Trophoblast cell (in vitro differentiated cells and primary cell): ENCODE data around the gene VCPKMT.

ENCODE experiments used
- DNase-seq, 2 donors: peaks; one replicate each; pipeline ENCODE4 v3.0.0-alpha.2; 2016
- H2AFZ ChIP-seq: 2 replicates; pipeline ENCODE4 v1.6.1; 2013; ENCODE audit warnings: low read length, moderate library complexity, mild to moderate bottlenecking; ENCODE audit not compliant: insufficient read depth, poor library complexity
- H2AK5ac ChIP-seq: 2 replicates; pipeline ENCODE4 v1.6.1; 2013; ENCODE audit warnings: mild to moderate bottlenecking, low read length
- H2BK120ac ChIP-seq: 2 replicates; pipeline ENCODE4 v1.6.1; 2013; ENCODE audit warnings: low read length, mild to moderate bottlenecking, moderate library complexity; ENCODE audit not compliant: insufficient read depth, poor library complexity
- H2BK12ac ChIP-seq: 2 replicates; pipeline ENCODE4 v1.6.1; 2013; ENCODE audit warnings: mild to moderate bottlenecking, low read length, moderate library complexity
- H2BK5ac ChIP-seq: 2 replicates; pipeline ENCODE4 v1.6.1; 2013; ENCODE audit warnings: low read length, low read depth, moderate library complexity, mild to moderate bottlenecking; ENCODE audit not compliant: poor library complexity
- H3K14ac ChIP-seq: 2 replicates; pipeline ENCODE4 v1.6.1; 2013; ENCODE audit warnings: mild to moderate bottlenecking, low read length
- H3K18ac ChIP-seq: 2 replicates; pipeline ENCODE4 v1.6.1; 2013; ENCODE audit warnings: mild to moderate bottlenecking, low read length
- H3K23ac ChIP-seq: 2 replicates; pipeline ENCODE4 v1.6.1; 2013; ENCODE audit warnings: low read length
- H3K27ac ChIP-seq: 2 replicates; pipeline ENCODE4 v1.5.1; 2013; ENCODE audit warnings: low read depth, mild to moderate bottlenecking, inconsistent platforms, low read length, moderate library complexity
- H3K27me3 ChIP-seq: 2 replicates; pipeline ENCODE4 v1.6.1; 2013; ENCODE audit warnings: inconsistent platforms, mild to moderate bottlenecking, low read length, moderate library complexity; ENCODE audit not compliant: insufficient read depth
- H3K36me3 ChIP-seq, 2 experiments: 1 replicate in 1 of 2; 2 replicates in 1 of 2; pipeline ENCODE4 v1.6.1; 2013; ENCODE audit warnings: low read length in 2 of 2, mild to moderate bottlenecking in 2 of 2, moderate library complexity in 1 of 2; ENCODE audit not compliant: insufficient read depth in 2 of 2, control insufficient read depth in 1 of 2
- H3K4ac ChIP-seq: 2 replicates; pipeline ENCODE4 v1.6.1; 2013; ENCODE audit warnings: low read depth, mild to moderate bottlenecking, low read length, moderate library complexity
- H3K4me1 ChIP-seq, 2 experiments: 1 replicate in 1 of 2; 2 replicates in 1 of 2; pipeline ENCODE4 v1.6.1; 2013; ENCODE audit warnings: low read length in 2 of 2, mild to moderate bottlenecking in 2 of 2, moderate library complexity in 1 of 2; ENCODE audit not compliant: insufficient read depth in 2 of 2, control insufficient read depth in 1 of 2
- H3K4me2 ChIP-seq: 2 replicates; pipeline ENCODE4 v1.6.1; 2013; ENCODE audit warnings: inconsistent platforms, mild to moderate bottlenecking, low read length, moderate library complexity
- H3K4me3 ChIP-seq: 2 replicates; pipeline ENCODE4 v1.5.1; 2013; ENCODE audit warnings: mild to moderate bottlenecking, low read depth, low read length, inconsistent platforms
- H3K79me1 ChIP-seq: one replicate; pipeline ENCODE4 v1.6.1; 2013; ENCODE audit warnings: low read length
- H3K79me2 ChIP-seq: 2 replicates; pipeline ENCODE4 v1.6.1; 2013; ENCODE audit warnings: low read length, mild to moderate bottlenecking; ENCODE audit not compliant: control insufficient read depth, insufficient read depth, poor library complexity
- H3K9ac ChIP-seq: 2 replicates; pipeline ENCODE4 v1.6.1; 2013; ENCODE audit warnings: mild to moderate bottlenecking, low read length
- H3K9me3 ChIP-seq: 2 replicates; pipeline ENCODE4 v1.6.1; 2013; ENCODE audit warnings: low read depth, mild to moderate bottlenecking, control low read depth, inconsistent platforms, low read length; ENCODE audit not compliant: insufficient read depth
- H4K12ac ChIP-seq: 2 replicates; pipeline ENCODE4 v1.6.1; 2013; ENCODE audit warnings: low read depth, mild to moderate bottlenecking, low read length, moderate library complexity
- H4K8ac ChIP-seq: 2 replicates; pipeline ENCODE4 v1.6.1; 2013; ENCODE audit warnings: low read depth, mild to moderate bottlenecking, low read length, moderate library complexity
- H4K91ac ChIP-seq: one replicate; pipeline ENCODE4 v1.6.1; 2013; ENCODE audit warnings: low read depth, mild to moderate bottlenecking, low read length, moderate library complexity
- WGBS: extraction: QIAGEN DNeasy Blood & Tissue Kit; methylation state at CpG from one replicate; pipeline ENCODE4 v1.1.7; 2013; ENCODE audit warnings: missing lambda C conversion rate; ENCODE audit not compliant: insufficient read length, insufficient coverage; ENCODE audit errors: extremely low coverage; 5-methylcytosine and 5-hydroxymethylcytosine counted together

The VCPKMT gene

GRCh38 chr14:50127802-50128201 is 11.4 kb upstream of the VCPKMT start:
- H3K4me3 ChIP-seq: no peak overlapping the region
- no peak overlapping the region for H3K4me2 ChIP-seq
- no peak overlapping the region for H4K91ac ChIP-seq
- no peak overlapping the region for H4K8ac ChIP-seq
- H3K9ac ChIP-seq: no peak overlapping the region
- peaks cover 8 to 10% of the 10 kb centered on the region in 2 experiments for H3K36me3 ChIP-seq
- H3K4me1 ChIP-seq: no peaks in the 10 kb centered on the region
- H4K12ac ChIP-seq: no peak overlapping the region
- DNase-seq: no peak
- H3K79me2 ChIP-seq: no peaks in the 10 kb centered on the region
- H2AK5ac ChIP-seq: no peak overlapping the region
- H2BK120ac ChIP-seq: no peak overlapping the region
- no peak overlapping the region for H3K23ac ChIP-seq
- no peak overlapping the region for H3K18ac ChIP-seq
- H3K79me1 ChIP-seq: no peaks in the 10 kb centered on the region
- H2AFZ ChIP-seq: no peak overlapping the region
- H2BK12ac ChIP-seq: no peak overlapping the region
- no peak overlapping the region for H2BK5ac ChIP-seq
- WGBS: no CpG with 5 or more reads among the region's 2 CpGs
- no peak overlapping the region for H3K27ac ChIP-seq
- H3K4ac ChIP-seq: no peak overlapping the region
- no peaks in the 10 kb centered on the region for H3K9me3 ChIP-seq
- no peaks in the 10 kb centered on the region for H3K27me3 ChIP-seq
- H3K14ac ChIP-seq: no peak overlapping the region

GRCh38 chr14:50123062-50123461 is 6.7 kb upstream of the VCPKMT start:
- Histone ChIP-seq H3K27ac (no peak overlapping the region), H3K18ac (no peak overlapping the region), H3K4me3 (no peak overlapping the region), H2BK5ac (no peak overlapping the region), H3K79me2 (no peaks in the 10 kb centered on the region), H2AFZ (no peak overlapping the region), H2BK12ac (no peak overlapping the region), H3K9me3 (no peaks in the 10 kb centered on the region), H3K36me3 (peaks cover 6% of the 10 kb centered on the region in 2 experiments), H2BK120ac (no peak overlapping the region), H3K4me1 (no peaks in the 10 kb centered on the region), H3K4me2 (no peak overlapping the region), H3K14ac (no peak overlapping the region), H2AK5ac (no peak overlapping the region), H4K91ac (no peak overlapping the region), H3K4ac (no peak overlapping the region), H3K23ac (no peak overlapping the region), H3K27me3 (no peaks in the 10 kb centered on the region), H4K12ac (no peak overlapping the region), H4K8ac (no peak overlapping the region), H3K9ac (no peak overlapping the region), H3K79me1 (no peaks in the 10 kb centered on the region)
- WGBS: no CpG with 5 or more reads among the region's 3 CpGs
- no peak for DNase-seq

- Histone ChIP-seq H3K79me2 (no peaks in the 10 kb centered on the region), H2AK5ac (no peak overlapping the region), H4K12ac (no peak overlapping the region), H3K4me3 (no peak overlapping the region), H2BK120ac (no peak overlapping the region), H3K23ac (no peak overlapping the region), H3K4me2 (no peak overlapping the region), H3K14ac (no peak overlapping the region), H2AFZ (no peak overlapping the region), H3K18ac (no peak overlapping the region), H3K4me1 (no peaks in the 10 kb centered on the region), H3K36me3 (peaks cover 6% of the 10 kb centered on the region in 2 experiments), H3K27me3 (no peaks in the 10 kb centered on the region), H2BK12ac (no peak overlapping the region), H2BK5ac (no peak overlapping the region), H3K27ac (no peak overlapping the region), H4K8ac (no peak overlapping the region), H4K91ac (no peak overlapping the region), H3K4ac (no peak overlapping the region), H3K9ac (no peak overlapping the region), H3K79me1 (no peaks in the 10 kb centered on the region), H3K9me3 (no peaks in the 10 kb centered on the region)
- DNase-seq: no peak
- WGBS: no CpG with 5 or more reads among the region's 6 CpGs
Measured at GRCh38 chr14:50122291-50122690, 5.9 kb upstream of the VCPKMT start.

GRCh38 chr14:50121486-50121885 is 5.1 kb upstream of the VCPKMT start:
- no CpG with 5 or more reads among the region's 5 CpGs for WGBS
- no peak overlapping the region for H2BK12ac ChIP-seq
- H3K4me2 ChIP-seq: no peak overlapping the region
- H2BK5ac ChIP-seq: no peak overlapping the region
- H3K4me3 ChIP-seq: no peak overlapping the region
- no peaks in the 10 kb centered on the region for H3K79me1 ChIP-seq
- no peak overlapping the region for H4K12ac ChIP-seq
- H3K79me2 ChIP-seq: no peaks in the 10 kb centered on the region
- no peak overlapping the region for H3K18ac ChIP-seq
- H4K91ac ChIP-seq: no peak overlapping the region
- H4K8ac ChIP-seq: no peak overlapping the region
- H2BK120ac ChIP-seq: no peak overlapping the region
- H3K4me1 ChIP-seq: no peaks in the 10 kb centered on the region
- no peaks in the 10 kb centered on the region for H3K9me3 ChIP-seq
- H3K27ac ChIP-seq: no peak overlapping the region
- no peak overlapping the region for H3K14ac ChIP-seq
- H3K27me3 ChIP-seq: no peaks in the 10 kb centered on the region
- H3K23ac ChIP-seq: no peak overlapping the region
- DNase-seq: no peak
- peaks cover 6% of the 10 kb centered on the region in 2 experiments for H3K36me3 ChIP-seq
- H3K9ac ChIP-seq: no peak overlapping the region
- no peak overlapping the region for H2AK5ac ChIP-seq
- no peak overlapping the region for H3K4ac ChIP-seq
- no peak overlapping the region for H2AFZ ChIP-seq
